Endodermal cell (in vitro differentiated cells): ENCODE measurements around the gene CARMIL3. TPM values are rescaled to one million over a fixed set of nuclear protein-coding genes. Genes with fewer than 3 reads are reported as not detected.

Experiments
- DNase-seq: peaks from one replicate; pipeline ENCODE4 v3.0.0-alpha.2; 2017
- H3K27ac ChIP-seq: 2 replicates; pipeline ENCODE4 v1.5.1; 2013; ENCODE audit warnings: mild to moderate bottlenecking, low read depth, low read length, moderate library complexity
- H3K27me3 ChIP-seq: 2 replicates; pipeline ENCODE4 v1.6.1; 2013; ENCODE audit warnings: mild to moderate bottlenecking, low read length, moderate library complexity; ENCODE audit not compliant: insufficient read depth, control insufficient read depth, poor library complexity, severe bottlenecking
- H3K36me3 ChIP-seq: 2 replicates; pipeline ENCODE4 v1.7.0; 2013; ENCODE audit warnings: mild to moderate bottlenecking, low read length, moderate library complexity; ENCODE audit not compliant: control insufficient read depth, insufficient read depth
- H3K4me1 ChIP-seq: one replicate; pipeline ENCODE4 v1.7.0; 2013; ENCODE audit warnings: low read length; ENCODE audit not compliant: control insufficient read depth, insufficient read depth
- H3K4me3 ChIP-seq: 2 replicates; pipeline ENCODE4 v1.5.1; 2013; ENCODE audit warnings: mild to moderate bottlenecking, low read length, moderate library complexity
- H3K9ac ChIP-seq: 2 replicates; pipeline ENCODE4 v1.6.1; 2013; ENCODE audit warnings: mild to moderate bottlenecking, low read length, moderate library complexity; ENCODE audit not compliant: poor library complexity, severe bottlenecking; ENCODE audit errors: extremely low read depth
- H3K9me3 ChIP-seq: 2 replicates; pipeline ENCODE4 v1.6.1; 2013; ENCODE audit warnings: mild to moderate bottlenecking, low read length, moderate library complexity; ENCODE audit not compliant: control insufficient read depth
- H3K27ac Mint-ChIP-seq: 2 replicates; pipeline ENCODE4 v1.8.0; 2020; ENCODE audit warnings: mixed read lengths
- H3K27me3 Mint-ChIP-seq: 2 replicates; pipeline ENCODE4 v1.8.0; 2021; ENCODE audit warnings: mild to moderate bottlenecking, mixed read lengths; ENCODE audit not compliant: insufficient read depth
- H3K36me3 Mint-ChIP-seq: 2 replicates; pipeline ENCODE4 v1.8.0; 2020; ENCODE audit warnings: low read depth, mixed read lengths
- H3K4me1 Mint-ChIP-seq: 2 replicates; pipeline ENCODE4 v1.8.0; 2020; ENCODE audit warnings: mixed read lengths
- H3K4me3 Mint-ChIP-seq: 2 replicates; pipeline ENCODE4 v1.8.0; 2020; ENCODE audit warnings: mild to moderate bottlenecking, moderate library complexity, mixed read lengths
- H3K9me3 Mint-ChIP-seq: 2 replicates; pipeline ENCODE4 v1.8.0; 2020; ENCODE audit warnings: mild to moderate bottlenecking, mixed read lengths
- whole genome bisulfite sequencing, 2 experiments: methylation state at CpG; one replicate each; pipeline versions ENCODE4 v1.1.5 to v1.1.7; 2013; ENCODE audit warnings: missing lambda C conversion rate in 2 of 2, mixed read lengths in 1 of 2; ENCODE audit not compliant: insufficient coverage in 1 of 2, insufficient read length in 1 of 2; 5-methylcytosine and 5-hydroxymethylcytosine counted together
- total RNA-seq, 2 donors: library from RNA; stranded (reverse); fragmentation: NEBNext Ultra II Directional in 1 of 2; extraction: Animal tissue kit (Norgen Biotek cat#: 25700) in 1 of 2; gene quantifications; 2 replicates in 1 of 2; 3 replicates in 1 of 2; pipeline ENCODE4 v1.2.1, GENCODE V29; 2021
- TF ChIP-seq, protein P1 (sequence below): fragments of 200-600 bp; sonication (generic); conservative IDR thresholded peaks from 2 replicates; pipeline ENCODE4 v1.5.0; 2021; ENCODE audit warnings: antibody characterized with exemption, mild to moderate bottlenecking

Gene CARMIL3
- total RNA-seq, 2 donors from 2014 or later, result 2.1 to 4.4 TPM

DNA sequence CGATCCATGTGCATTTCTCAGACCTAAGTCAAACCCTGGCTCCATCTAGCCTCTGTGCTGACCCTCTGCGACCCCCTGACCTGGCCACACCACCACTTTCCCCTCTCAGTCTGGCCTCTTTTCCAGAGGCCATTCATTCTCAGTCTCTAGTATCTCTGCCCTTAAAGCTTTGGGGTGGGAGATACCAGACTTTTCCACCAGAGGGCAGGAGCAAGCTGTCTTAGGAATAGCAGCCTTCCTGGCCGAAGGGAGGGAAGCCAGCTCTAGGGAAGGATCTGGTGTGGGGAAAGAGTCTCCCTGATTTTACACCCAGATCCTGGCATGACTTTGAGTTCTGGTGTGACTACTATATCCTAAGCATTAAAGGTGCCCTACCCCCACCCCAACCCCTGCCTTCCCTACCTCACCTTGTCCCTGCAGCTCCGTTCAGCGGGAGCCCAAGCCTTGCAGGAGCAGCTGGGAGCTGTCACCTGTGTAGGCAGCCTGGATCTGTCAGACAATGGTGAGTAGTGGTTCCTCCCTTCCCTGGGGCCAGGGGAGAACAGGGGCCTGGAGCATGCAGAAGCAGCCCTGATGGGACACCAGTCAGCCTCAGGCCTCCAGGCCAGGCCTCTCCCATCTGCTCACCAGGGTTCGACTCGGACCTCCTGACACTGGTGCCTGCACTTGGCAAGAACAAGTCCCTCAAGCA lies 6.6 kb downstream of the CARMIL3 start:
- H3K27ac ChIP-seq, result no peak overlapping the region
- Mint-ChIP-seq H3K4me1 (no peaks in the 10 kb centered on the region), H3K9me3 (no peaks in the 10 kb centered on the region), H3K27me3 (no peaks in the 10 kb centered on the region), H3K27ac (peak overlapping the region; percentile 7), H3K4me3 (no peak overlapping the region), H3K36me3 (no peaks in the 10 kb centered on the region)
- no peak overlapping the region for H3K9ac ChIP-seq
- H3K9me3 ChIP-seq, result no peaks in the 10 kb centered on the region
- peak; percentile 80 for DNase-seq
- H3K4me3 ChIP-seq, result no peak overlapping the region
- H3K27me3 ChIP-seq, result no peaks in the 10 kb centered on the region
- WGBS, 2 experiments, result 61 to 77% methylated on average over 4 to 7 of the region's 7 CpGs
- no peaks in the 10 kb centered on the region for H3K36me3 ChIP-seq
- no peaks in the 10 kb centered on the region for H3K4me1 ChIP-seq
- TF ChIP-seq, protein P1, sequence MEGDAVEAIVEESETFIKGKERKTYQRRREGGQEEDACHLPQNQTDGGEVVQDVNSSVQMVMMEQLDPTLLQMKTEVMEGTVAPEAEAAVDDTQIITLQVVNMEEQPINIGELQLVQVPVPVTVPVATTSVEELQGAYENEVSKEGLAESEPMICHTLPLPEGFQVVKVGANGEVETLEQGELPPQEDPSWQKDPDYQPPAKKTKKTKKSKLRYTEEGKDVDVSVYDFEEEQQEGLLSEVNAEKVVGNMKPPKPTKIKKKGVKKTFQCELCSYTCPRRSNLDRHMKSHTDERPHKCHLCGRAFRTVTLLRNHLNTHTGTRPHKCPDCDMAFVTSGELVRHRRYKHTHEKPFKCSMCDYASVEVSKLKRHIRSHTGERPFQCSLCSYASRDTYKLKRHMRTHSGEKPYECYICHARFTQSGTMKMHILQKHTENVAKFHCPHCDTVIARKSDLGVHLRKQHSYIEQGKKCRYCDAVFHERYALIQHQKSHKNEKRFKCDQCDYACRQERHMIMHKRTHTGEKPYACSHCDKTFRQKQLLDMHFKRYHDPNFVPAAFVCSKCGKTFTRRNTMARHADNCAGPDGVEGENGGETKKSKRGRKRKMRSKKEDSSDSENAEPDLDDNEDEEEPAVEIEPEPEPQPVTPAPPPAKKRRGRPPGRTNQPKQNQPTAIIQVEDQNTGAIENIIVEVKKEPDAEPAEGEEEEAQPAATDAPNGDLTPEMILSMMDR, result peak; percentile 81

DNA sequence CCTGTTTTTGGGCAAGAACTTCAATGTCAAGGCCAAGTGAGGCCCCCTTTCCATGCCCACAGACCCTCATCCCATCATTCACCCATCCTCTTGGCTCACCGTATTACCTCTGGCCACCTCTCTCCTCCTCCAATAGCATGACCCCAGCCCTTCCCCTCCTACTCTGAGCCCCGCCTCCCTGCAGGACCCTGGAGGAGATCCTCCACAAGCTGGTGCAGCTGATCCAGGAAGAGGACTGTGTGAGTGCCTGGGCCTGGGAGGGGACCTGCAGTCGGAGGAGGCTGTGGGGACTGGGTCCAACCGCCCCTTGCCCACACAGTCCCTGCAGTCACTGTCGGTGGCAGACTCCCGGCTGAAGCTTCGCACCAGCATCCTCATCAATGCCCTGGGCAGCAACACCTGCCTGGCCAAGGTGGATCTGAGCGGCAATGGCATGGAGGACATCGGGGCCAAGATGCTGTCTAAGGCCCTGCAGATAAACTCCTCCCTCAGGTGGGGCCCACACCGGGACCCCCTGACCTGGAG lies 7.2 kb downstream of the CARMIL3 start:
- Histone ChIP-seq H3K4me3 (no peak overlapping the region), H3K4me1 (no peaks in the 10 kb centered on the region), H3K27me3 (no peaks in the 10 kb centered on the region), H3K9me3 (no peaks in the 10 kb centered on the region), H3K9ac (no peak overlapping the region), H3K27ac (no peak overlapping the region), H3K36me3 (no peaks in the 10 kb centered on the region)
- Mint-ChIP-seq H3K9me3 (no peaks in the 10 kb centered on the region), H3K27ac (no peak overlapping the region), H3K36me3 (no peaks in the 10 kb centered on the region), H3K4me1 (no peaks in the 10 kb centered on the region), H3K27me3 (no peaks in the 10 kb centered on the region), H3K4me3 (no peak overlapping the region)
- WGBS, 2 experiments, result 86 to 100% methylated on average over 4 to 10 of the region's 10 CpGs
- DNase-seq, result peak; percentile 68
- TF ChIP-seq, protein P1, result no peak

DNA sequence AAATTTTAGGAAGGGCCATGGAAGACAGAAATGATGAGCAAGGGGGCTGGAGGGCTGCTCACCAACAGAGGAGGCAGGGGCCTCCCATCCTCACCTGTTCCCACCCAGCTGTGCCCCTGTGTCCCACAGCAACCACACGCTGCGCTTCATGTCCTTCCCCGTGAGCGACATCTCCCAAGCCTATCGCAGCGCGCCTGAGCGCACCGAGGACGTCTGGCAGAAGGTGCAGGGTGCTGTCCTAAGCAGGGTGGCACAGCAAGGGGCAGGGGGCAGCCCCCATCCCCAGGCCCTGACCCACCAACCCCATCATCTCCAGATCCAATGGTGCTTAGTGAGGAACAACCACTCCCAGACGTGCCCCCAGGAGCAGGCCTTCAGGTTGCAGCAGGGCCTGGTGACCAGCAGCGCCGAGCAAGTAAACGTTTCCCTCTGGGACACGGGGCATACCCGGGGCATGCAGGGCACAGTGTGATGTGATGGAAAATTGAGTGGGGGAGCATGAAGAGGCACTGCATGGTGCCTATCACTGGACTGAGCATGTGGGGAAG lies 8.1 kb downstream of the CARMIL3 start:
- Histone ChIP-seq H3K27ac (no peak overlapping the region), H3K9ac (no peak overlapping the region), H3K4me1 (no peaks in the 10 kb centered on the region), H3K4me3 (no peak overlapping the region), H3K36me3 (no peaks in the 10 kb centered on the region), H3K27me3 (no peaks in the 10 kb centered on the region), H3K9me3 (no peaks in the 10 kb centered on the region)
- no peak overlapping the region for H3K4me3 Mint-ChIP-seq
- H3K36me3 Mint-ChIP-seq, result no peaks in the 10 kb centered on the region
- H3K4me1 Mint-ChIP-seq, result no peaks in the 10 kb centered on the region
- H3K27ac Mint-ChIP-seq, result no peak overlapping the region
- no peak for DNase-seq
- no peaks in the 10 kb centered on the region for H3K9me3 Mint-ChIP-seq
- 92 to 100% methylated on average over 8 to 16 of the region's 16 CpGs for WGBS, 2 experiments
- no peaks in the 10 kb centered on the region for H3K27me3 Mint-ChIP-seq
- TF ChIP-seq, protein P1, result no peak
